HepG2 (cell line): ENCODE results near the gene ATP2B3. TPM values are rescaled to one million over a fixed set of nuclear protein-coding genes. Genes with fewer than 3 reads are reported as not detected.

Experiments
- ARNTL ChIP-seq: sonication (generic); formaldehyde crosslinking; IDR thresholded peaks from 2 replicates; pipeline ENCODE4 v1.4.0; 2020; ENCODE audit warnings: mild to moderate bottlenecking, missing genetic modification reagents
- DNMT3B ChIP-seq: conservative IDR thresholded peaks from 2 replicates; pipeline ENCODE4 v1.6.1; 2016; ENCODE audit warnings: missing biosample characterization, control low read depth
- GATAD2A ChIP-seq: IDR thresholded peaks from 2 replicates; pipeline ENCODE4 v1.6.1; 2016
- GMEB2 ChIP-seq: IDR thresholded peaks from 2 replicates; pipeline ENCODE4 v1.6.1; 2016; ENCODE audit warnings: missing biosample characterization, missing genetic modification reagents, low read depth
- GPBP1L1 ChIP-seq: sonication (generic); formaldehyde crosslinking; IDR thresholded peaks from 2 replicates; pipeline ENCODE4 v1.5.0; 2020; ENCODE audit warnings: mild to moderate bottlenecking, missing genetic modification reagents
- GTF2F1 ChIP-seq: fragments of 150-350 bp; IDR thresholded peaks from 2 replicates; pipeline ENCODE4 v1.6.1; 2014; ENCODE audit warnings: low read length
- KDM1A ChIP-seq: IDR thresholded peaks from 2 replicates; pipeline ENCODE4 v1.6.1; 2016; ENCODE audit warnings: missing compliant biosample characterization
- KDM6A ChIP-seq: IDR thresholded peaks from 2 replicates; pipeline ENCODE4 v1.6.1; 2016; ENCODE audit warnings: low read depth
- KLF12 ChIP-seq: sonication (generic); formaldehyde crosslinking; IDR thresholded peaks from 2 replicates; pipeline ENCODE4 v1.4.0; 2020; ENCODE audit warnings: missing genetic modification reagents, borderline replicate concordance
- MYC ChIP-seq: sonication (generic); formaldehyde crosslinking; IDR thresholded peaks from 2 replicates; pipeline ENCODE4 v1.9.0; 2021; ENCODE audit warnings: missing genetic modification reagents, borderline replicate concordance
- NCOA1 ChIP-seq: sonication (generic); formaldehyde crosslinking; IDR thresholded peaks from 2 replicates; pipeline ENCODE4 v1.9.0; 2021; ENCODE audit warnings: missing genetic modification reagents
- ONECUT2 ChIP-seq: sonication (generic); formaldehyde crosslinking; IDR thresholded peaks from 2 replicates; pipeline ENCODE4 v1.4.0; 2020; ENCODE audit warnings: missing genetic modification reagents
- RAD21 ChIP-seq: fragments of 450-650 bp; formaldehyde crosslinking; IDR thresholded peaks from 2 replicates; pipeline ENCODE4 v1.5.0; 2020; ENCODE audit warnings: mild to moderate bottlenecking
- SCMH1 ChIP-seq: sonication (generic); formaldehyde crosslinking; IDR thresholded peaks from 2 replicates; pipeline ENCODE4 v1.9.0; 2021; ENCODE audit warnings: missing genetic modification reagents, mild to moderate bottlenecking, borderline replicate concordance
- SMAD9 ChIP-seq: sonication (generic); formaldehyde crosslinking; IDR thresholded peaks from 2 replicates; pipeline ENCODE4 v1.5.1; 2020; ENCODE audit warnings: mild to moderate bottlenecking, missing genetic modification reagents
- SMC3 ChIP-seq: IDR thresholded peaks from 2 replicates; pipeline ENCODE4 v1.6.1; 2011; ENCODE audit warnings: low read length, improper control_type of control experiment
- SP4 ChIP-seq: sonication (generic); formaldehyde crosslinking; IDR thresholded peaks from 2 replicates; pipeline ENCODE4 v1.8.1; 2023; ENCODE audit warnings: mild to moderate bottlenecking, missing genetic modification reagents
- TEF ChIP-seq: sonication (generic); formaldehyde crosslinking; IDR thresholded peaks from 2 replicates; pipeline ENCODE4 v1.5.0; 2020; ENCODE audit warnings: missing genetic modification reagents
- ZBTB34 ChIP-seq: sonication (generic); formaldehyde crosslinking; IDR thresholded peaks from 2 replicates; pipeline ENCODE4 v1.8.0; 2022; ENCODE audit warnings: mild to moderate bottlenecking, missing genetic modification reagents
- ZMYM3 ChIP-seq: sonication (generic); formaldehyde crosslinking; IDR thresholded peaks from 2 replicates; pipeline ENCODE4 v1.5.1; 2020; ENCODE audit warnings: mild to moderate bottlenecking, missing genetic modification reagents
- ZNF10 ChIP-seq: sonication (generic); formaldehyde crosslinking; IDR thresholded peaks from 2 replicates; pipeline ENCODE4 v1.4.0; 2020; ENCODE audit warnings: mild to moderate bottlenecking, low read depth, missing genetic modification reagents, borderline replicate concordance
- ZNF121 ChIP-seq: sonication (generic); formaldehyde crosslinking; IDR thresholded peaks from 2 replicates; pipeline ENCODE4 v1.5.0; 2020; ENCODE audit warnings: mild to moderate bottlenecking, missing genetic modification reagents
- ZNF20 ChIP-seq: sonication (generic); formaldehyde crosslinking; IDR thresholded peaks from 2 replicates; pipeline ENCODE4 v1.4.0; 2020; ENCODE audit warnings: mild to moderate bottlenecking, moderate library complexity, missing genetic modification reagents
- ZNF549 ChIP-seq: sonication (generic); formaldehyde crosslinking; IDR thresholded peaks from 2 replicates; pipeline ENCODE4 v1.5.0; 2020; ENCODE audit warnings: missing genetic modification reagents
- ZNF567 ChIP-seq: sonication (generic); formaldehyde crosslinking; IDR thresholded peaks from 2 replicates; pipeline ENCODE4 v1.8.1; 2023; ENCODE audit warnings: mild to moderate bottlenecking, missing genetic modification reagents, borderline replicate concordance
- ZNF598 ChIP-seq: sonication (generic); formaldehyde crosslinking; IDR thresholded peaks from 2 replicates; pipeline ENCODE4 v1.5.1; 2020; ENCODE audit warnings: mild to moderate bottlenecking, missing genetic modification reagents, borderline replicate concordance
- ZSCAN29 ChIP-seq: sonication (generic); formaldehyde crosslinking; conservative IDR thresholded peaks from 2 replicates; pipeline ENCODE4 v1.4.0; 2020; ENCODE audit warnings: mild to moderate bottlenecking, missing genetic modification reagents
- polyA plus RNA-seq, 8 experiments: library from polyadenylated mRNA; depleted of rRNA in 3 of 8; stranded (reverse) in 7 of 8; unstranded in 1 of 8; fragments of >200 nt; fragmentation: Illumina TruSeq in 4 of 8; extraction: Trizol in 4 of 8; gene quantifications; 2 replicates each; pipeline versions ENCODE4 v1.2.1 to v1.2.3, GENCODE V29; 2011 to 2016; ENCODE audit warnings: low read depth in 4 of 8, missing spikeins in 1 of 8, mixed read lengths in 1 of 8; ENCODE audit not compliant: insufficient read depth in 1 of 8
- total RNA-seq, 5 experiments: library from RNA; depleted of rRNA; stranded (reverse); fragments of >200 nt; fragmentation: Illumina TruSeq; extraction: Trizol; gene quantifications; 2 replicates each; pipeline ENCODE4 v1.2.3, GENCODE V29; 2016; ENCODE audit warnings: low read depth in 1 of 5

Gene ATP2B3
- total and polyA plus RNA-seq, 2 of the 13 experiments (the other 11 are each of a cell fraction or from before 2014, with no cell fraction given), result not detected

GRCh38 chrX:153470411-153471363, 46.8 kb upstream of the ATP2B3 start, which contains the start of gene HAUS7 (continued):
- TF ChIP-seq ZNF121 (no peak), ONECUT2 (no peak), TEF (CRISPR knock-in tag) (no peak), ZNF10 (CRISPR knock-in tag) (no peak), ZSCAN29 (CRISPR knock-in tag) (no peak), SMAD9 (CRISPR knock-in tag) (no peak), KDM1A (0 out of 2 replicates have a peak, but pooled peaks have one; percentile 34), RAD21 (CRISPR knock-in tag) (peak; percentile 88), ZNF567 (CRISPR knock-in tag) (no peak), DNMT3B (no peak), ARNTL (CRISPR knock-in tag) (no peak), SP4 (CRISPR knock-in tag) (peak; percentile 56; the same call in 1 of the 2 replicates), ZNF598 (CRISPR knock-in tag) (no peak), KDM6A (CRISPR knock-in tag) (no peak), SMC3 (0 out of 2 replicates have a peak, but pooled peaks have one; percentile 16), SCMH1 (CRISPR knock-in tag) (no peak), GPBP1L1 (CRISPR knock-in tag) (no peak), KLF12 (CRISPR knock-in tag) (0 out of 2 replicates have a peak, but pooled peaks have one; percentile 28), NCOA1 (CRISPR knock-in tag) (no peak), ZMYM3 (peak; percentile 80), GATAD2A (CRISPR knock-in tag) (no peak), ZNF549 (CRISPR knock-in tag) (no peak), ZNF20 (CRISPR knock-in tag) (no peak), GMEB2 (CRISPR knock-in tag) (no peak), GTF2F1 (no peak), MYC (CRISPR knock-in tag) (peak; percentile 36), ZBTB34 (CRISPR knock-in tag) (no peak)
